NT2/D1 (cell line): Measurements from ENCODE around the gene L3MBTL3.

Experiments used
- SUZ12 ChIP-seq: IDR thresholded peaks from 2 replicates; pipeline ENCODE4 v1.6.1; 2011; ENCODE audit not compliant: insufficient read length, insufficient read depth; ENCODE audit errors: extremely low read depth
- ZNF274 ChIP-seq: IDR thresholded peaks from 2 replicates; pipeline ENCODE4 v1.6.1; 2011; ENCODE audit warnings: mild to moderate bottlenecking, low read depth, low read length

DNA sequence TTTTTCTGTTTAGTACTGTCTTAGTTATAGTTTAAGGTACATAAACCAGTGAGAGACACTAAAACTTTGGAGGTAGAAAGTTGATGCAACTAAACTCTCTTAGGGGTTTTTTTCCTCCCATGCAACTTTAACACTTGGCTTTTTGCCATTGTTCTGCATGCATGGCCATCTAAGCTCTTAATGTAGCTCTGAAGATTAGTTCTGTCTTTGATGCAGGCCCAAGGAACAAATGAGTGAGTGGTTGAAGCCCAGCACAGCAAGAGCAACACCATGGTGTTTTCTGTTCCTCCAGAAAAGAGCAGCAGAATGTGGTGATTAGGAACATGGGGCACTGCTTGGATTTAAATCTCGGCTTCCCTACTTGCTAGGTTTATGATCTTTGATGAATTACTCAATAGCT, 89.3 kb downstream of the L3MBTL3 start:
- TF ChIP-seq ZNF274 = no peak
- TF ChIP-seq SUZ12 = no peak
